T-helper 1 cell treated with Interleukin-12 subunit alpha and Interleukin-12 subunit beta and Interleukin-4 antibody, amounts not matched to agents 30 ng/mL and 1 ng/mL, for 36 hours (primary cell): Measurements from ENCODE around the gene HAUS8. TPM values are rescaled to one million over a fixed set of nuclear protein-coding genes. Genes with fewer than 3 reads are reported as not detected.
"Not testable (repeated sequence)": the region's sequence is repeated elsewhere in the genome, so short reads cannot be mapped to it uniquely, and the experiment has no call there.

ENCODE experiments used
- intact Hi-C: fragments of 100-400 bp; cut with micrococcal nuclease; formaldehyde crosslinking; loops from one replicate; pipeline ENCODE4 v1.15.1; 2024
- total RNA-seq: library from RNA; stranded (reverse); gene quantifications from 2 replicates; pipeline ENCODE4 v1.2.3, GENCODE V29; 2022

HAUS8 gene
- 22.8 and 28.6 TPM in 2 replicates for total RNA-seq

DNA sequence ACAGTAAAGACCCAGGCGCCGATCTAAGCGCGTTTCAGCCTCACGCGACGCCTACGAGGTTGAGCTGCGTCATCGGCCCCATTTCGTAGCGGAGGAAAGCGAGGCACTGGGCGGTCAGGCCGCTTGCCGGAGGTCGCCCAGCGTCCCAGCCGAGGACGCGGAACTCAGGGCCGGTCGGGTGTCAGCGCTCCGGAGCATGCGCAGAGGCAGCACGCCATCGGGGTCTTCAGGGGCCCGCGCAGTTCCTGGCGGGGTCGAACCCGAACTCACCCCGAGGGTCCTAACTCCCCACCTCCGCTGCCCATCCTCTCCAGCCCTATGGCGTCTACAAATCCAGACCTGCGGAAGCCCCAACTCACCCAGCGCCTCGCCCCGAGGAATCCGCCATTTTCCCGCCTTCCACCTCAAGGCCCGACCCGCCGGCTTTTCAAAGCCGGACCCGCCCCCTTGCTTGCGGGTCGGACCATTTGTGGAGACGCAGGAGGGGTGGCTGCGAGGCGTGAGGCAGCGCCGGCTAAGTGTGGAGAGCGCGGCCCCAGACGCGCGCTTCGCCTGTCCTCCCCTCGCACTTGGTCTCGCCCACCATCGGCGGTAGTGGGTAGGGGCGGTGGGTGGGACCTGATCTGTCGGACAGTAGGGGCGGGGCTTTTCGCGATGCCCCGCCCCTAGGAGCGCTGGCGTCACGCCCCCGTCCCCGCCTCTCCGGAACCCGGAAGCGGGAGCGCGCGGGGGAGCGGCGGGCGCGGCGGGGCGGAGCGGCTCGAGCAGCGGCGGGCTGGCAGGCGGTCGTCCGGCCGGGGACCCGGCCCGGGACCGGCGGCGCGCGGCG, at the start of gene HAUS8, which contains the start of gene MYO9B:
Gene HAUS8, minus strand, starts transcription at position 418 of the 829 bp plus-strand sequence. Its CDS starts 30 bp downstream, at position 388.
Gene MYO9B, plus strand, starts transcription at position 743 of the 829 bp plus-strand sequence. CDS start 25,941 bp downstream, outside the sequence.
- intact Hi-C loops = loop anchor here (1.0 to 5.0 kb wide), 16 partner anchors 8 to 1948 kb away; partner anchors contain the start of genes ABHD8, BABAM1, DDA1 and EPS15L1

- intact Hi-C loops = no loop called here
These were observed 48.8 kb upstream of the HAUS8 start for GRCh38 chr19:17124025-17124424.

GRCh38 chr19:17123041-17123440, 47.8 kb upstream of the HAUS8 start:
- intact Hi-C loops = no loop called here

DNA sequence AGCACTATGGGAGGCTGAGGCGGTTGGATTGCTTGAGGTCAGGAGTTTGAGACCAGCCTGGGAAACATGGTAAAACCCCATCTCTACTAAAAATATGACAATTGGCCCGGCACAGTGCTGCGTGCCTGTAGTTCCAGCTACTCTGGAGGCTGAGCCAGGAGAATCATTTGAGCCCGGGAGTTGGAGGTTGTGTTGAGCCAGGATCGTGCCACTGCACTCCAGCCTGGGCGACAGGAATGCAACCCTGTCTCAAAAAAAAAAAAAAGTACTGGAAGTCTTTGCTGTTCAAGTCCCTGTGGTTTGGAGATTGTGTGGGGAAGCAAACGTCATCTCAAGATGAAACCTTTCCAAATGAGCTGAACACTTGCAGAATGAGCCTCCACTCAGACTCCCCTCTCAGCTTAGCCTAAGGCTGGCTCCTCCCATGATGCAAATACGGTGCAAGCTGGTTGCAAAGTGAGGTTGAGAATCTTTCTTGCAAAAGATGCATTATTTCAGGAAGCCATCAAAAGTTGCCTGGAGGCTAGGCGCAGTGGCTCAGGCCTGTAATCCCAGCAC, 46.6 kb upstream of the HAUS8 start:
- intact Hi-C loops = no loop called here

- intact Hi-C loops = no loop called here
These were observed 43.7 kb upstream of the HAUS8 start for GRCh38 chr19:17118957-17119356.

GRCh38 chr19:17116996-17117702, 41.9 kb upstream of the HAUS8 start:
- intact Hi-C loops = no loop called here

GRCh38 chr19:17114414-17114831, 39.2 kb upstream of the HAUS8 start:
- intact Hi-C loops = no loop called here

- intact Hi-C loops = no loop called here
These were observed 38.0 kb upstream of the HAUS8 start for GRCh38 chr19:17113127-17113785.

DNA sequence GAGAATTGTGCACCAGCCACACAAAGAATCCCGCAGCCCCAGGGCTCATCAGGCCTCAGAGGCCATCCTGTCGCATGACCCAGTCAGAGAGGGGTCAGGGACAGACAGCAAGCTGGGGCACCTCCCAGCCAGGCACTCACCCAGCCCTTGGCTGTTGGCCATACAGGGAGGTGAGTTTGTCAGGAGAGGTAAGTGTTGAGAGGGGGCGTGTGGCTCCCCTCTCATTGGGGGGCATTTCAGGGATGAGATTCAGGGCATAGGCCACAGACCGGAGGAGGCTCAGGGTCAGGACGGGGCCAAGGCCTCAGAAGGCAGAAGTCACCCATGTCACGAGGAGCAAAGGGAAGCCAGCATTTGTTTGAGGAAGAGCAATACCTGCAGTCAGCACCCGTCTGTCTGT, 37.4 kb upstream of the HAUS8 start:
- intact Hi-C loops = no loop called here

DNA sequence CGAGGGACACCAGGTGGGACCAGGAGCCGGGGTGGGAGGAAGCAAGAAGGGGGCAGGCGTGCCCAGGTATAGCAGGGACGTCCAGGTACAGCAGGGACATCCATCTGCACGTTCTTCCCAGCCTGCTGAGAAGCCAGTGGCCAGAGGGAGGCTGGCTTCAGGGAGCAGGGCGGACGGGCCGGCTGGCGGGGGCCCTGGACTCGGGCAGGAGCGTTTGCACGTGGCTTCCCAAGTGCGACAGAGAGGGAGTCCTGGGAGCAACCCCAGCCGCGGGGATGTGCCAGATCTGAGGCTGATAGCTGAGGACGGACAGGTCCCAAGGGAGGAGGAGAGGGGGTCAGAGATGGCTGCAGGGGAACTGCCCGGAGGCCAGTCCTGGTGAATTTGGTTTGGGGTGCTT, 37.0 kb upstream of the HAUS8 start:
- intact Hi-C loops = no loop called here

DNA sequence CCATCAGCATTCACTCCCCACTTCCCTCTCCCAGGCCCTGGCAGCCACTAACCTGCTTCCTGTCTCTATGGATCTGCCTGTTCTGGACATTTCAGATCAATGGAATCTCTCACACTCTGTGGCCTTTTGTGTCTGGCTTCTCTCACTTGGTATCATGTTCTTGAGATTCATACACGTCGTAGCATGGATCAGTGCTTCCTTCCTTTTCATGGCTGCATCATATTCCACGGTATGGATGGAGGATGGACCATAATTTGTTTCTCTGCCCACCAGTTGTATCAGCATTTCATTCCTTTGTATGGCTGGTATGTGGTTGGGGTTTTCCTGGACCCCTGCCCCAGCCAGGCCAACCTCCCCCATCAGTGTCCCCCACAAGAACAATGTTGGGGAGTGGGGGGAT, 36.5 kb upstream of the HAUS8 start:
- intact Hi-C loops = no loop called here

DNA sequence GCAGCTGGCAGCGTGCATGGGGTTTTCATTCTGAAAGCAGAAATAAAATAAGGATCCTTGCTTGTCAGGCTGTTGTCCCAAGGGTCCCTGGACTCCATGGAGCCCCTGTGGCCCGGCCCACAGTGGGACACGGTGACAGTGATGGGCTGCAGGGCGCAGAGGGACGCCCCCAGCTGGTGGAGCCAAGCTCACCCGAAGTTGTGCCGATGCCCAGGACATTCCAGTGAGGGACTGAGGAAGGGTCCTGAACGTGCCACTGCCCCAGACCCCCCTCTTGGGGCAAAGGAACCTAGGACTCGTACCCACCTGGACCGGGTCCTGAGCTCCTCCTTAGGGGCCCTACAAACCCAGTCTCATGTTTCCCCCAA, 35.3 kb upstream of the HAUS8 start:
- intact Hi-C loops = no loop called here

DNA sequence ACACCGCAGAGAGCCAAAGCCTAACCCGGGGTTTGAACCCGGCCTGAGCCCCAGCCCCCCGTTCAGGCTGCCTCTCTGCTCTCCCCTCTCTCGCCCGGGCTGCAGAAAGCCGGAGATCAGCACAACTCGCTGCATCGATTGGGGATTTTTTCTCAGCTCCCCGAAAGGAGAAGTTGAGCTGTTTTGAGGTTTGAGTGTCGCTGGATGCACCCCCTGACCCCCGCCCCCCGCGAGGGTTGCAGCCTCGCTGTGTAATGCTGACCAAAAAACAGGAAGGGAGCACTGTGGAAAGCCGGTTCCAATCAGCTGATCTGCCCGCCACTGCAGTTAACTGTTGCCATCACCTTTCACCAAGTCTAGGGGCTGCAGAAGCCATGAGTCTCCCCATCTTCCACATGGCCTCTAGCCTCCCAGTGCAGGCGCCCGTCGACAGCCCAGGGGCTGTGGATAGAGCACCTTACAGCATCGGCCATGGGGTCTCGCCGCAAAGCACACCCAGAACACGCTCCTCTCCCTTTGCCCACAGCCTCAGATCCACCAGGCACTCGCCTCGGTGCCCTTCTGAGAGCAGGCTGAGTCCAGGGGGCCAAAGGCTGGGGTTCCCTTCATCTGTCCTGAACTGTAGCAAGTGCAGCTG, 34.8 kb upstream of the HAUS8 start:
- intact Hi-C loops = no loop called here

DNA sequence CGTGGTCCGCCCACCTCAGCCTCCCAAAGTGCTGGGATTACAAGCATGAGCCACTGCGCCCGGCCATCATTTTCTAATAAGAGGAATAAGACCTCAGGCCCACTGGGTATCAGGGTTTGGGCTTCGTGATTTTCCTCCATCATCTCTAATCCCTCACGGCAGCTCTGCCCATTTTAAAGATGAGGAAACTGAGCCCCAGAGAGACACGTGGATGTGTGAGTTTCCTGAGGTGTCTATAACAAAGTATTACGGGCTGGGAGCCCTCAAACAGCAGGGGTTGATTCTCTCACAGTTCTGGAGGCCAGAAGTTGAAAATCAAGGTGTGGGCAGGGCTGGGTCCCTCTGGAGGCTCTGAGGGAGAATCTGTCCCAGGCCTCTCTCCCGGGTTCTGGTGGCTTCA, 34.0 kb upstream of the HAUS8 start:
- intact Hi-C loops = no loop called here

DNA sequence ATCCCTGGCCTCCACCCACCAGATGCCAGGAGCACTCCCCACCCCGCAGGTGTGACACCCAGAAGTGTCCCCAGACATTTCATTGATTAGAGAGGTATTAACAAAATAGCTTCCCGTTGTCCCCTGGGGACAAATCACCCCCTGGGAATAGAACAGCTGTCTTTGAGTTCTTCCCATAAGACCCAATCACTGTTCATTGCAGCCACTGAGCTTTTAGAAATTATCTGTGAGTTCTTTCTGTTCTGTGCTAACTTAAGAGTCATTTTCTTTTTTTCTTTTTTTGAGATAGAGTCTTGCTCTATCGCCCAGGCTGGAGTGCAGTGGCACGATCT, 33.2 kb upstream of the HAUS8 start:
- intact Hi-C loops = no loop called here

- intact Hi-C loops = no loop called here
These were observed 32.5 kb upstream of the HAUS8 start for GRCh38 chr19:17107546-17108452.

DNA sequence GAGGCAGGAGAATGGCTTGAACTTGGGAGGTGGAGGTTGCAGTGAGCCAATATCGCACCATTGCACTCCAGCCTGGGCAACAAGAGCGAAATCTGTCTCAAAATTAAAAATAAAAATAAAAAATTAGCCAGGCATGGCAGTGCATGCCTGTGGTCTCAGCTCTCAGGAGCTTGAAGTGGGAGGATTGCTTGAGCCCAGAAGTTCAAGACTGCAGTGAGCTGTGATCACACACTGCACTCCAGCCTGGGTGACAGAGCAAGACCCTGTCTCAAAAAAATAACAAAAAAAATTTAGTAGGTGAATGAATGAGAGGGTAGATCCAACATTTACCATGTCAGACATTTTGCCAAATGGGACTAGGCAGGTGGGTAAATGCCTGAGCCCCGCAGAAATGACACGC, 31.7 kb upstream of the HAUS8 start:
- intact Hi-C loops = not testable (repeated sequence)

DNA sequence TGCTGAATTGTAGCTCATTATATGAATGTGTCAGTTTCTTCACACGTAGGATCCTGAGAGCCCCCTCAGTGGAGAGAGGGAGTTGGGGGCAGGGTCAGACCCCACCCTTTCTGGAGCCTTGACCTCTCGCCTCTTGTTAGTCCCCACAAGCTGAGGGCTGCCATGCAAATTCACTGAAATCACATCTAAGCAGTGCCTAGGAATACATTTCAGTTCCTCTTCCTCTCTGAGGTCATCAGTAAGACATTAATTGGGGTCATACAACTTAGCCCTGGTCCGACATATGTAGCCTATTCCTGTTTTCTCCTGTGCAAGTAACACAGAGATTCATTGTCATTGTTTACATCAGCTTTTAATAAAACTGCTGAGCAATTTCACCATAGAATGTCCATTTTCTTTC, 30.3 kb upstream of the HAUS8 start:
- intact Hi-C loops = no loop called here

GRCh38 chr19:17104679-17105078, 29.4 kb upstream of the HAUS8 start:
- intact Hi-C loops = no loop called here

DNA sequence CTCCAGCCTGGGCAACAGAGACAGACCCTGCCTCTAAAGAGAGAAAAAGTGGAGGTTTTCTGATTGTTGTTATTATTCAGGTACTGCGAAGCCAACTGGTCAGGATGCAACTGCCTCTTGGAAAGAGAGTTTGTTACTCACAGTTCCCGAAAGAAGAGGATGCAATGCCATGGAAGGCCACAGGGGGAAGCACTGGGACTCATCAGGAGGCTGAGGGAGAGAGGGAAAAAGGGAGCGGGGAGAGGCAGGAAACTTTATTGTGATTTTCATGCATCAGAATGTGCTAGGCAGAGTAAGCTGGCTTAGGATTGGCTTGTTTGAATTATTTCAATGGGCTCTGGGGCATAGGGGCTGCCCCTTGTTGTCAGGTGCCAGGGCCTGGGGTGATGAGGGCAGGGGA, 27.9 kb upstream of the HAUS8 start:
- intact Hi-C loops = no loop called here
